Stimulated activated CD8-positive, alpha-beta memory T cell treated with anti-CD3 and anti-CD28 coated beads, Interleukin-15, amount 100 ng/mL, for 1 hour (primary cell): ENCODE measurements around the gene AIFM1.

Source experiments
- DNase-seq: peaks from one replicate; pipeline ENCODE4 v3.0.0-alpha.2; 2020; ENCODE audit warnings: low read depth

AIFM1 gene

GRCh38 chrX:130170752-130171445 lies 5.3 kb upstream of the AIFM1 start:
- no peak for DNase-seq

- no peak for DNase-seq
These were observed 1.4 kb upstream of the AIFM1 start for GRCh38 chrX:130167040-130167439.

GRCh38 chrX:130166503-130166777 lies 799 bp upstream of the AIFM1 start:
- DNase-seq, result no peak

- no peak for DNase-seq
These were observed 399 bp downstream of the AIFM1 start for GRCh38 chrX:130165181-130165702.

GRCh38 chrX:130163398-130163797 lies 2.2 kb downstream of the AIFM1 start:
- DNase-seq, result no peak

- no peak for DNase-seq
These were observed 3.4 kb downstream of the AIFM1 start for GRCh38 chrX:130162094-130162735.

- DNase-seq, result no peak
These were observed 5.9 kb downstream of the AIFM1 start for GRCh38 chrX:130159776-130160175.

GRCh38 chrX:130158311-130158710 lies 7.3 kb downstream of the AIFM1 start:
- DNase-seq, result no peak

- DNase-seq, result no peak
These were observed 10.1 kb downstream of the AIFM1 start for GRCh38 chrX:130155564-130155963.

- DNase-seq, result no peak
These were observed 18.0 kb downstream of the AIFM1 start for GRCh38 chrX:130147631-130148030.

GRCh38 chrX:130145123-130145522 lies 20.5 kb downstream of the AIFM1 start:
- no peak for DNase-seq

GRCh38 chrX:130144509-130144908 lies 21.1 kb downstream of the AIFM1 start:
- DNase-seq, result no peak

GRCh38 chrX:130139474-130140201 lies 26.0 kb downstream of the AIFM1 start:
- no peak for DNase-seq

- no peak for DNase-seq
These were observed 28.7 kb downstream of the AIFM1 start for GRCh38 chrX:130136961-130137360.

GRCh38 chrX:130136496-130136895 lies 29.1 kb downstream of the AIFM1 start:
- no peak for DNase-seq

GRCh38 chrX:130130990-130131389 lies 34.7 kb downstream of the AIFM1 start:
- no peak for DNase-seq

GRCh38 chrX:130125091-130125874 lies 40.4 kb downstream of the AIFM1 start:
- no peak for DNase-seq

- DNase-seq, result no peak
These were observed 41.1 kb downstream of the AIFM1 start for GRCh38 chrX:130124577-130124976.

- DNase-seq, result no peak
These were observed 44.2 kb downstream of the AIFM1 start for GRCh38 chrX:130121505-130121800.

- peak; percentile 44 for DNase-seq
These were observed 44.7 kb downstream of the AIFM1 start for GRCh38 chrX:130120746-130121504.

- no peak for DNase-seq
These were observed 45.3 kb downstream of the AIFM1 start for GRCh38 chrX:130120321-130120731.
